GM23338 (cell line): ENCODE data around the gene TNNI3. TPM values are rescaled to one million over a fixed set of nuclear protein-coding genes. Genes with fewer than 3 reads are reported as not detected.

Experiments used
- ATAC-seq: fragments of 200-7000 bp; cut with Tn5 transposase; 3 replicates; pipeline ENCODE4 v1.9.1; 2020
- DNase-seq: peaks from one replicate; pipeline ENCODE4 v3.0.0-alpha.2; 2015; ENCODE audit warnings: low spot score
- H2AFZ ChIP-seq: fragments of 200-600 bp; sonication (generic); 2 replicates; pipeline ENCODE4 v1.8.0; 2016; ENCODE audit warnings: antibody characterized with exemption, mild to moderate bottlenecking, moderate library complexity
- H3F3A ChIP-seq: fragments of 200-600 bp; sonication (generic); replicated peaks from 2 replicates; pipeline ENCODE4 v1.8.0; 2017; ENCODE audit warnings: antibody characterized with exemption, mixed run types, low read depth
- H3K27ac ChIP-seq: fragments of 200-600 bp; sonication (generic); 2 replicates; pipeline ENCODE4 v1.6.1; 2016; ENCODE audit warnings: low read depth
- H3K27me3 ChIP-seq: fragments of 200-600 bp; sonication (generic); 2 replicates; pipeline ENCODE4 v1.8.0; 2016; ENCODE audit warnings: mild to moderate bottlenecking, mixed run types, moderate library complexity; ENCODE audit not compliant: insufficient read depth
- H3K36me3 ChIP-seq: fragments of 200-600 bp; sonication (generic); 2 replicates; pipeline ENCODE4 v1.8.0; 2016; ENCODE audit warnings: mild to moderate bottlenecking; ENCODE audit not compliant: insufficient read depth
- H3K4me1 ChIP-seq: fragments of 200-600 bp; sonication (generic); 2 replicates; pipeline ENCODE4 v1.8.0; 2016; ENCODE audit warnings: mild to moderate bottlenecking, moderate library complexity; ENCODE audit not compliant: insufficient read depth
- H3K4me2 ChIP-seq: fragments of 200-600 bp; sonication (generic); 2 replicates; pipeline ENCODE4 v1.7.1; 2017; ENCODE audit warnings: mixed run types
- H3K4me3 ChIP-seq: fragments of 200-600 bp; sonication (generic); 2 replicates; pipeline ENCODE4 v1.6.1; 2016; ENCODE audit warnings: mixed run types
- H3K79me2 ChIP-seq: fragments of 200-600 bp; sonication (generic); replicated peaks from 2 replicates; pipeline ENCODE4 v1.8.0; 2017; ENCODE audit warnings: mild to moderate bottlenecking; ENCODE audit not compliant: insufficient read depth
- H3K9me2 ChIP-seq: fragments of 200-600 bp; sonication (generic); 2 replicates; pipeline ENCODE4 v1.8.0; 2017; ENCODE audit not compliant: insufficient read depth
- H4K20me1 ChIP-seq: fragments of 200-600 bp; sonication (generic); replicated peaks from 2 replicates; pipeline ENCODE4 v1.8.0; 2017; ENCODE audit warnings: mild to moderate bottlenecking; ENCODE audit not compliant: insufficient read depth
- H3K27ac Mint-ChIP-seq: 2 replicates; pipeline ENCODE4 v1.8.0; 2020; ENCODE audit warnings: inconsistent platforms, mild to moderate bottlenecking, moderate library complexity, mixed read lengths
- H3K27me3 Mint-ChIP-seq: 3 replicates; pipeline ENCODE4 v1.8.0; 2022; ENCODE audit warnings: low read depth, mild to moderate bottlenecking, moderate library complexity, mixed read lengths, inconsistent platforms; ENCODE audit not compliant: insufficient read depth, poor library complexity
- H3K36me3 Mint-ChIP-seq: 3 replicates; pipeline ENCODE4 v1.8.0; 2021; ENCODE audit warnings: low read depth, mild to moderate bottlenecking, inconsistent platforms, moderate library complexity, mixed read lengths
- H3K4me1 Mint-ChIP-seq: 3 replicates; pipeline ENCODE4 v1.8.0; 2020; ENCODE audit warnings: mild to moderate bottlenecking, inconsistent platforms, mixed read lengths
- H3K4me3 Mint-ChIP-seq: 3 replicates; pipeline ENCODE4 v1.8.0; 2021; ENCODE audit warnings: moderate library complexity, mild to moderate bottlenecking, inconsistent platforms, mixed read lengths
- H3K9me3 Mint-ChIP-seq: 3 replicates; pipeline ENCODE4 v1.8.0; 2020; ENCODE audit warnings: moderate library complexity, mild to moderate bottlenecking, inconsistent platforms, mixed read lengths
- CREB1 ChIP-seq: fragments of 250-450 bp; sonication (Bioruptor Pico); IDR thresholded peaks from 2 replicates; pipeline ENCODE4 v1.5.0; 2020; ENCODE audit warnings: low read depth, mild to moderate bottlenecking, moderate library complexity
- ETS1 ChIP-seq: IDR thresholded peaks from 2 replicates; pipeline ENCODE4 v1.6.1; 2016; ENCODE audit warnings: antibody characterized with exemption
- EZH2 ChIP-seq: fragments of 200-600 bp; sonication (generic); IDR thresholded peaks from one replicate; pipeline ENCODE4 v1.8.0; 2017; ENCODE audit warnings: antibody characterized with exemption, mild to moderate bottlenecking, low read depth; ENCODE audit not compliant: unreplicated experiment
- EZH2phosphoT487 ChIP-seq: fragments of 200-600 bp; sonication (generic); IDR thresholded peaks from one replicate; pipeline ENCODE4 v1.8.1; 2018; ENCODE audit warnings: antibody characterized with exemption; ENCODE audit not compliant: unreplicated experiment
- JUNB ChIP-seq: IDR thresholded peaks from one replicate; pipeline ENCODE4 v1.6.1; 2016; ENCODE audit warnings: antibody characterized with exemption; ENCODE audit not compliant: unreplicated experiment
- NANOG ChIP-seq: IDR thresholded peaks from 2 replicates; pipeline ENCODE4 v1.6.1; 2016; ENCODE audit warnings: antibody characterized with exemption, borderline replicate concordance
- POLR2AphosphoS5 ChIP-seq: IDR thresholded peaks from 2 replicates; pipeline ENCODE4 v1.6.1; 2016; ENCODE audit warnings: antibody characterized with exemption, low read depth
- REST ChIP-seq: IDR thresholded peaks from one replicate; pipeline ENCODE4 v1.6.1; 2018; ENCODE audit warnings: antibody characterized with exemption; ENCODE audit not compliant: unreplicated experiment
- STAT1 ChIP-seq: IDR thresholded peaks from one replicate; pipeline ENCODE4 v1.6.1; 2016; ENCODE audit warnings: antibody characterized with exemption; ENCODE audit not compliant: unreplicated experiment
- ZNF114 ChIP-seq: fragments of 250-450 bp; sonication (Bioruptor Pico); IDR thresholded peaks from 2 replicates; pipeline ENCODE4 v1.5.0; 2020; ENCODE audit warnings: mild to moderate bottlenecking, moderate library complexity
- ZNF331 ChIP-seq: fragments of 250-450 bp; sonication (Bioruptor Pico); IDR thresholded peaks from 2 replicates; pipeline ENCODE4 v1.5.0; 2020; ENCODE audit warnings: low read depth, mild to moderate bottlenecking, moderate library complexity
- ZNF462 ChIP-seq: fragments of 250-450 bp; sonication (Bioruptor Pico); IDR thresholded peaks from 2 replicates; pipeline ENCODE4 v1.5.0; 2020; ENCODE audit warnings: mild to moderate bottlenecking, moderate library complexity
- polyA plus RNA-seq: library from polyadenylated mRNA; unstranded; fragments of >200 nt; fragmentation: Nextera tagmentation; extraction: Ambion mirVana; gene quantifications from 2 replicates; pipeline ENCODE4 v1.2.1, GENCODE V29; 2016
- total RNA-seq: library from RNA; depleted of rRNA; stranded (reverse); fragments of >200 nt; shearing (Covaris generic); gene quantifications from 2 replicates; pipeline ENCODE4 v1.2.3, GENCODE V29; 2014
- TF ChIP-seq, protein P1 (sequence below), 2 experiments: fragments of 200-600 bp in 1 of 2; sonication (generic) in 1 of 2; conservative IDR thresholded peaks; 2 replicates each; pipeline versions ENCODE4 v1.5.1 to v1.6.1; 2016 to 2017; ENCODE audit warnings: antibody characterized with exemption in 2 of 2, low read depth in 2 of 2, mild to moderate bottlenecking in 2 of 2, moderate library complexity in 1 of 2

Gene TNNI3
- total and polyA plus RNA-seq, 2 experiments from 2014 or later = 21.5 to 150 TPM

- Histone ChIP-seq H3K27me3 (no peaks in the 10 kb centered on the region), H3K4me2 (no peak overlapping the region), H3K36me3 (no peaks in the 10 kb centered on the region), H3F3A (peaks cover 5% of the 10 kb centered on the region; the same call in 1 of the 2 replicates), H4K20me1 (peaks cover 38% of the 10 kb centered on the region), H2AFZ (no peak overlapping the region), H3K79me2 (peaks cover 42% of the 10 kb centered on the region), H3K27ac (peak overlapping the region; percentile 55; the same call in 1 of the 2 replicates), H3K4me1 (peaks cover 25% of the 10 kb centered on the region; the same call in 1 of the 2 replicates), H3K9me2 (no peaks in the 10 kb centered on the region), H3K4me3 (no peak overlapping the region)
- no peaks in the 10 kb centered on the region; the same call in 2 of the 3 replicates for H3K9me3 Mint-ChIP-seq
- TF ChIP-seq ZNF114 (CRISPR knock-in tag) = no peak
- TF ChIP-seq ETS1 = no peak
- no peak for TF ChIP-seq JUNB
- no peak for TF ChIP-seq REST
- TF ChIP-seq POLR2AphosphoS5 = no peak
- TF ChIP-seq, protein P1, sequence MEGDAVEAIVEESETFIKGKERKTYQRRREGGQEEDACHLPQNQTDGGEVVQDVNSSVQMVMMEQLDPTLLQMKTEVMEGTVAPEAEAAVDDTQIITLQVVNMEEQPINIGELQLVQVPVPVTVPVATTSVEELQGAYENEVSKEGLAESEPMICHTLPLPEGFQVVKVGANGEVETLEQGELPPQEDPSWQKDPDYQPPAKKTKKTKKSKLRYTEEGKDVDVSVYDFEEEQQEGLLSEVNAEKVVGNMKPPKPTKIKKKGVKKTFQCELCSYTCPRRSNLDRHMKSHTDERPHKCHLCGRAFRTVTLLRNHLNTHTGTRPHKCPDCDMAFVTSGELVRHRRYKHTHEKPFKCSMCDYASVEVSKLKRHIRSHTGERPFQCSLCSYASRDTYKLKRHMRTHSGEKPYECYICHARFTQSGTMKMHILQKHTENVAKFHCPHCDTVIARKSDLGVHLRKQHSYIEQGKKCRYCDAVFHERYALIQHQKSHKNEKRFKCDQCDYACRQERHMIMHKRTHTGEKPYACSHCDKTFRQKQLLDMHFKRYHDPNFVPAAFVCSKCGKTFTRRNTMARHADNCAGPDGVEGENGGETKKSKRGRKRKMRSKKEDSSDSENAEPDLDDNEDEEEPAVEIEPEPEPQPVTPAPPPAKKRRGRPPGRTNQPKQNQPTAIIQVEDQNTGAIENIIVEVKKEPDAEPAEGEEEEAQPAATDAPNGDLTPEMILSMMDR (conservative IDR thresholded peaks at IDR 0.05; ENCODE audit: low read depth in 2 of 2) = no peak
- TF ChIP-seq STAT1 = no peak
- no peak for TF ChIP-seq EZH2
- TF ChIP-seq CREB1 (CRISPR knock-in tag) = no peak
- no peak for TF ChIP-seq ZNF331
- TF ChIP-seq ZNF462 (CRISPR knock-in tag) = no peak
- TF ChIP-seq EZH2phosphoT487 = no peak
- no peak for TF ChIP-seq NANOG
- no peak overlapping the region for H3K4me3 Mint-ChIP-seq
- H3K27me3 Mint-ChIP-seq = peaks cover 7% of the 10 kb centered on the region
- no peak overlapping the region for H3K27ac Mint-ChIP-seq
- peaks cover 8% of the 10 kb centered on the region; the same call in 2 of the 3 replicates for H3K36me3 Mint-ChIP-seq
- H3K4me1 Mint-ChIP-seq = peaks cover 28% of the 10 kb centered on the region
- DNase-seq (no peak), ATAC-seq (no peak)
Observed at GRCh38 chr19:55112246-55112776, 45.2 kb downstream of the TNNI3 start.
